NCI-H146 (cell line): ENCODE data around the gene ACTRT2.

Source experiments
- DNase-seq: peaks from one replicate; lab custom pipeline; 2025; lab: John Stamatoyannopoulos, UW

Gene ACTRT2

GRCh38 chr1:3003039-3003940, 18.0 kb upstream of the ACTRT2 start:
- no peak for DNase-seq

- DNase-seq = no peak
Observed at GRCh38 chr1:3003941-3004270, 17.4 kb upstream of the ACTRT2 start.

- no peak for DNase-seq
Observed at GRCh38 chr1:3004285-3005205, 16.7 kb upstream of the ACTRT2 start.

- no peak for DNase-seq
Observed at GRCh38 chr1:3005771-3006170, 15.5 kb upstream of the ACTRT2 start.

- DNase-seq = no peak
Observed at GRCh38 chr1:3007298-3008147, 13.7 kb upstream of the ACTRT2 start.

GRCh38 chr1:3009021-3009420, 12.2 kb upstream of the ACTRT2 start:
- no peak for DNase-seq

- no peak for DNase-seq
Observed at GRCh38 chr1:3009556-3009955, 11.7 kb upstream of the ACTRT2 start.

GRCh38 chr1:3011127-3011526, 10.1 kb upstream of the ACTRT2 start:
- no peak for DNase-seq

- DNase-seq = no peak
Observed at GRCh38 chr1:3011631-3012455, 9.4 kb upstream of the ACTRT2 start.

GRCh38 chr1:3012456-3013291, 8.6 kb upstream of the ACTRT2 start:
- no peak for DNase-seq

- DNase-seq = no peak
Observed at GRCh38 chr1:3013371-3014049, 7.8 kb upstream of the ACTRT2 start.

GRCh38 chr1:3014050-3014440, 7.2 kb upstream of the ACTRT2 start:
- no peak for DNase-seq

GRCh38 chr1:3014443-3015268, 6.6 kb upstream of the ACTRT2 start:
- DNase-seq = no peak

- DNase-seq = no peak
Observed at GRCh38 chr1:3015269-3015635, 6.0 kb upstream of the ACTRT2 start.

GRCh38 chr1:3015744-3016143, 5.5 kb upstream of the ACTRT2 start:
- DNase-seq = no peak

- DNase-seq = no peak
Observed at GRCh38 chr1:3016641-3017439, 4.4 kb upstream of the ACTRT2 start.

GRCh38 chr1:3017440-3018050, 3.7 kb upstream of the ACTRT2 start:
- no peak for DNase-seq

GRCh38 chr1:3018051-3018471, 3.2 kb upstream of the ACTRT2 start:
- DNase-seq = no peak
